OCI-LY7 (cell line): ENCODE data around the gene ACRV1. TPM values are rescaled to one million over a fixed set of nuclear protein-coding genes. Genes with fewer than 3 reads are reported as not detected.

Source experiments
- Bru-seq: library from RNA; stranded (reverse); fragments of 400-500 nt; gene quantifications from one replicate; lab custom pipeline; 2021; lab: Mats Ljungman, UMichigan
- BruChase-seq, 2 experiments: library from RNA; stranded (reverse); fragments of 400-500 nt; gene quantifications; one replicate each; lab custom pipeline; 2021; lab: Mats Ljungman, UMichigan
- BruUV-seq: library from RNA; stranded (reverse); fragments of 400-500 nt; replicated peaks from 2 replicates; lab custom pipeline; 2021; lab: Mats Ljungman, UMichigan
- CTCF ChIA-PET: fragments of 300-600 bp; sonication (Branson Sonifier 250); formaldehyde crosslinking; loops from one replicate; lab custom pipeline; 2022; ENCODE audit warnings: antibody characterized with exemption; ENCODE audit not compliant: unreplicated experiment; lab: Charles Lee
- POLR2A ChIA-PET: fragments of 300-600 bp; sonication (Branson Sonifier 250); formaldehyde crosslinking; loops from one replicate; lab custom pipeline; 2022; ENCODE audit warnings: antibody characterized with exemption; lab: Charles Lee
- DNase-seq: peaks from one replicate; pipeline ENCODE4 v3.0.0-alpha.2; 2015; ENCODE audit warnings: low spot score
- H2AFZ ChIP-seq: fragments of 200-600 bp; sonication (generic), shearing (Covaris generic); 2 replicates; pipeline ENCODE4 v1.6.1; 2014; ENCODE audit warnings: mild to moderate bottlenecking, antibody characterized with exemption, low read length, moderate library complexity
- H3K27ac ChIP-seq: fragments of 200-600 bp; sonication (generic); 2 replicates; pipeline ENCODE4 v1.5.1; 2014; ENCODE audit warnings: mixed run types, low read depth, mild to moderate bottlenecking, moderate library complexity, low read length, inconsistent platforms; ENCODE audit not compliant: poor library complexity, severe bottlenecking
- H3K36me3 ChIP-seq: fragments of 200-600 bp; sonication (generic); 2 replicates; pipeline ENCODE4 v1.6.1; 2014; ENCODE audit warnings: mild to moderate bottlenecking, antibody characterized with exemption, low read length, moderate library complexity, mixed read lengths; ENCODE audit not compliant: insufficient read depth
- H3K4me1 ChIP-seq: fragments of 200-600 bp; sonication (generic); 2 replicates; pipeline ENCODE4 v1.5.1; 2014; ENCODE audit warnings: mild to moderate bottlenecking, low read length; ENCODE audit not compliant: insufficient read depth, poor library complexity, severe bottlenecking
- H3K4me2 ChIP-seq: fragments of 200-600 bp; sonication (generic); 2 replicates; pipeline ENCODE4 v1.6.1; 2014; ENCODE audit warnings: mild to moderate bottlenecking, low read length
- H3K4me3 ChIP-seq: fragments of 200-600 bp; sonication (generic); 2 replicates; pipeline ENCODE4 v1.5.1; 2014; ENCODE audit warnings: mild to moderate bottlenecking, low read depth, low read length; ENCODE audit not compliant: poor library complexity, severe bottlenecking
- H3K79me2 ChIP-seq: fragments of 200-600 bp; sonication (generic); 2 replicates; pipeline ENCODE4 v1.6.1; 2016; ENCODE audit warnings: low read depth, mild to moderate bottlenecking, low read length, moderate library complexity, mixed read lengths; ENCODE audit not compliant: insufficient read depth
- H3K9me2 ChIP-seq: fragments of 200-600 bp; sonication (generic); 2 replicates; pipeline ENCODE4 v1.6.1; 2016; ENCODE audit warnings: mild to moderate bottlenecking, low read length, mixed read lengths; ENCODE audit not compliant: insufficient read depth
- H3K9me3 ChIP-seq: fragments of 200-600 bp; sonication (generic); 2 replicates; pipeline ENCODE4 v1.6.1; 2014; ENCODE audit warnings: mild to moderate bottlenecking, mixed run types, low read length, mixed read lengths
- H4K20me1 ChIP-seq: fragments of 200-600 bp; sonication (generic); 2 replicates; pipeline ENCODE4 v1.6.1; 2014; ENCODE audit warnings: mild to moderate bottlenecking, antibody characterized with exemption, low read length, moderate library complexity, mixed read lengths; ENCODE audit not compliant: insufficient read depth
- CTCF ChIP-seq: fragments of 200-600 bp; sonication (generic); conservative IDR thresholded peaks from 2 replicates; pipeline ENCODE4 v1.5.1; 2014; ENCODE audit warnings: mild to moderate bottlenecking, antibody characterized with exemption, low read length, moderate library complexity, mixed read lengths
- EZH2phosphoT487 ChIP-seq: fragments of 200-600 bp; sonication (generic); IDR thresholded peaks from 2 replicates; pipeline ENCODE4 v1.6.1; 2018; ENCODE audit warnings: low read depth, borderline replicate concordance, mild to moderate bottlenecking, mixed run types, antibody characterized with exemption, low read length, moderate library complexity, mixed read lengths
- intact Hi-C: fragments of 100-400 bp; cut with micrococcal nuclease; formaldehyde crosslinking; loops from one replicate; pipeline ENCODE4 v1.10.0; 2022; ENCODE audit not compliant: unreplicated experiment
- long read RNA-seq: library from polyadenylated mRNA; stranded (forward); transcript quantifications from one replicate; pipeline ENCODE4 v2.0.0, GENCODE V29; 2022
- total RNA-seq, 2 experiments: library from RNA; depleted of rRNA in 1 of 2; stranded (reverse); fragments of >200 nt in 1 of 2; shearing (Covaris generic) in 1 of 2; gene quantifications; 2 replicates each; pipeline ENCODE4 v1.2.3, GENCODE V29; 2014 to 2022

ACRV1 gene
- total RNA-seq (2014; rRNA removed; shearing (Covaris generic)) (0.16 TPM in 1 of 2 replicates, not detected in the other), total RNA-seq (2022) (0.33 TPM in 1 of 2 replicates, not detected in the other), Bru-seq, nascent RNA (percentile 29 among the genes with signal in this experiment), BruChase-seq, experiment 1, labeled RNA remaining after a 6-hour chase (percentile 21 among the genes with signal in this experiment), BruChase-seq, experiment 2, labeled RNA remaining after a 2-hour chase (percentile 29 among the genes with signal in this experiment)
- long read RNA-seq, partial matches to known transcripts = 0 of 3 reads
- long read RNA-seq, other reads (novel, unspliced or antisense) = 3 of 3 reads

- Histone ChIP-seq H3K4me3 (no peak within 1 kb of the TSS), H4K20me1 (no peaks in the 10 kb centered on the region), H2AFZ (no peak within 1 kb of the TSS), H3K4me2 (no peak within 1 kb of the TSS), H3K36me3 (peaks cover 72% of the 10 kb centered on the region), H3K27ac (no peak within 1 kb of the TSS), H3K79me2 (no peaks in the 10 kb centered on the region), H3K9me3 (no peaks in the 10 kb centered on the region), H3K9me2 (no peaks in the 10 kb centered on the region), H3K4me1 (no peaks in the 10 kb centered on the region)
- no TSS peak for BruUV-seq
- no peak for DNase-seq
- intact Hi-C loops = no loop called here
- TF ChIP-seq EZH2phosphoT487 (no peak), CTCF (no peak)
- CTCF ChIA-PET = no interaction called here
- POLR2A ChIA-PET = interaction anchor here (0.6 to 1.1 kb wide), 3 partner anchors 16 to 564 kb away, joined by 3 read pairs; no protein-coding TSS in a partner anchor
These were observed at the start of gene ACRV1 for GRCh38 chr11:125680747-125681146. TSS of gene ACRV1 (minus strand) at chr11:125680847. CDS start at chr11:125680780, 67 bp downstream.

- H3K27ac ChIP-seq = no peak overlapping the region
- ChIA-PET CTCF (no interaction called here), POLR2A (interaction anchor here (0.6 kb wide), 1 partner anchor 113 kb away, joined by 3 read pairs; no protein-coding TSS in a partner anchor)
- no peak overlapping the region for H2AFZ ChIP-seq
- H3K9me2 ChIP-seq = no peaks in the 10 kb centered on the region
- H3K36me3 ChIP-seq = no peaks in the 10 kb centered on the region
- H4K20me1 ChIP-seq = no peaks in the 10 kb centered on the region
- no peak overlapping the region for H3K4me2 ChIP-seq
- no peaks in the 10 kb centered on the region for H3K79me2 ChIP-seq
- no peak for DNase-seq
- BruUV-seq = no TSS peak
- TF ChIP-seq EZH2phosphoT487 = no peak
- no peak for TF ChIP-seq CTCF
- no peaks in the 10 kb centered on the region for H3K4me1 ChIP-seq
- no peaks in the 10 kb centered on the region for H3K9me3 ChIP-seq
- no peak overlapping the region for H3K4me3 ChIP-seq
- intact Hi-C loops = no loop called here
These were observed 48.3 kb upstream of the ACRV1 start for GRCh38 chr11:125728969-125729368.

- BruUV-seq = no TSS peak
- Histone ChIP-seq H2AFZ (no peak overlapping the region), H3K4me2 (no peak overlapping the region), H3K9me2 (no peaks in the 10 kb centered on the region), H3K4me1 (no peaks in the 10 kb centered on the region), H4K20me1 (no peaks in the 10 kb centered on the region), H3K36me3 (no peaks in the 10 kb centered on the region), H3K27ac (no peak overlapping the region), H3K4me3 (no peak overlapping the region), H3K9me3 (no peaks in the 10 kb centered on the region), H3K79me2 (no peaks in the 10 kb centered on the region)
- CTCF ChIA-PET = no interaction called here
- intact Hi-C loops = no loop called here
- POLR2A ChIA-PET = interaction anchor here (1.2 kb wide), 1 partner anchor 117 kb away, joined by 3 read pairs; no protein-coding TSS in a partner anchor
- TF ChIP-seq CTCF (peak; percentile 48), EZH2phosphoT487 (no peak)
- peak; percentile 10 for DNase-seq
These were observed 43.5 kb upstream of the ACRV1 start for GRCh38 chr11:125724125-125724524.
